OCI-LY1 (cell line): ENCODE results near the gene FTHL17.

Experiments
- H2AFZ ChIP-seq: fragments of 200-600 bp; sonication (generic), shearing (Covaris generic); 2 replicates; pipeline ENCODE4 v1.6.0; 2014; ENCODE audit warnings: antibody characterized with exemption, mild to moderate bottlenecking, low read length
- H3F3A ChIP-seq: fragments of 200-600 bp; sonication (generic), shearing (Covaris generic); 2 replicates; pipeline ENCODE4 v1.6.0; 2014; ENCODE audit warnings: mild to moderate bottlenecking, antibody characterized with exemption, low read length, moderate library complexity; ENCODE audit not compliant: insufficient read depth
- H3K27ac ChIP-seq: fragments of 200-600 bp; sonication (generic); 2 replicates; pipeline ENCODE4 v1.5.1; 2014; ENCODE audit warnings: low read length, mixed run types, mild to moderate bottlenecking, low read depth; ENCODE audit not compliant: poor library complexity, severe bottlenecking
- H3K27me3 ChIP-seq: fragments of 200-600 bp; sonication (generic); 2 replicates; pipeline ENCODE4 v1.6.0; 2014; ENCODE audit warnings: antibody characterized with exemption, mild to moderate bottlenecking, low read length, moderate library complexity; ENCODE audit not compliant: insufficient read depth
- H3K36me3 ChIP-seq: fragments of 200-600 bp; sonication (generic); 2 replicates; pipeline ENCODE4 v1.6.1; 2014; ENCODE audit warnings: mild to moderate bottlenecking, antibody characterized with exemption, low read length, moderate library complexity, mixed read lengths; ENCODE audit not compliant: insufficient read depth
- H3K4me1 ChIP-seq: fragments of 200-600 bp; sonication (generic); 2 replicates; pipeline ENCODE4 v1.5.1; 2014; ENCODE audit warnings: mild to moderate bottlenecking, low read length, moderate library complexity; ENCODE audit not compliant: insufficient read depth, severe bottlenecking
- H3K4me2 ChIP-seq: fragments of 200-600 bp; sonication (generic), shearing (Covaris generic); 2 replicates; pipeline ENCODE4 v1.6.1; 2014; ENCODE audit warnings: low read length
- H3K4me3 ChIP-seq: fragments of 200-600 bp; sonication (generic); 2 replicates; pipeline ENCODE4 v1.5.1; 2014; ENCODE audit warnings: low read length, low read depth, mild to moderate bottlenecking, mixed read lengths; ENCODE audit not compliant: poor library complexity, severe bottlenecking
- H3K79me2 ChIP-seq: fragments of 200-600 bp; shearing (Covaris generic); 2 replicates; pipeline ENCODE4 v1.6.1; 2016; ENCODE audit warnings: mixed run types, low read length, mixed read lengths; ENCODE audit not compliant: insufficient read depth
- H3K9ac ChIP-seq: fragments of 200-600 bp; sonication (generic), shearing (Covaris generic); 2 replicates; pipeline ENCODE4 v1.6.1; 2014; ENCODE audit warnings: mild to moderate bottlenecking, low read length, mixed read lengths
- H3K9me2 ChIP-seq: fragments of 200-600 bp; sonication (generic), shearing (Covaris generic); 2 replicates; pipeline ENCODE4 v1.6.1; 2014; ENCODE audit warnings: low read depth, mild to moderate bottlenecking, low read length, mixed read lengths
- H3K9me3 ChIP-seq: fragments of 200-600 bp; shearing (Covaris generic); 2 replicates; pipeline ENCODE4 v1.6.1; 2014; ENCODE audit warnings: low read length, mixed read lengths
- H4K20me1 ChIP-seq: fragments of 200-600 bp; sonication (generic), shearing (Covaris generic); 2 replicates; pipeline ENCODE4 v1.6.0; 2016; ENCODE audit warnings: mild to moderate bottlenecking, low read length; ENCODE audit not compliant: insufficient read depth
- CTCF ChIP-seq: fragments of 200-600 bp; sonication (generic), shearing (Covaris generic); IDR thresholded peaks from 2 replicates; pipeline ENCODE4 v1.5.1; 2017; ENCODE audit warnings: mild to moderate bottlenecking, antibody characterized with exemption, low read length, moderate library complexity, mixed read lengths
- EZH2 ChIP-seq: fragments of 200-600 bp; sonication (generic), shearing (Covaris generic); IDR thresholded peaks from 2 replicates; pipeline ENCODE4 v1.8.0; 2017; ENCODE audit warnings: borderline replicate concordance, mixed run types, mild to moderate bottlenecking, antibody characterized with exemption, low read length, moderate library complexity, mixed read lengths

Gene FTHL17

DNA sequence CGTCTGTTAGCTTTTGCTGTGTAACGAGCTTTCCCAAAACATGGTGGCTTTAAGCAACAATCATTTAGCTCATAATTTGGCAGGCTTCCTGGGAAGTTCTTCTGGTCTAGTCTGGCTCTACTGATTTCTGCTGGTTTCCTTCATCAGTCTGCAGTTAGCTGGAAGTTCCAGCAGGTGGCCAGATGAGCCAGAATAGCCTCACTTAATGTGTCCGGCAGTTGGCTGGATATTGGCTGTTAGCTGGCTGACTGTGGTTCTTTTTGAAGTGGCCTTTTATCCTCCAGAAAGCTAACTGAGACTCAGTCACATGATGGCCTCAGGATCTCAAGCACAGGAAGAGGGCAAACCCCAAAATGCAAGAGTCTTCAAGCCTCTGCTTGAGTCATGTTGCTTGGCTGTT, 34.9 kb downstream of the FTHL17 start:
- no peak overlapping the region for H2AFZ ChIP-seq
- no peak overlapping the region for H3K4me2 ChIP-seq
- H3K9me3 ChIP-seq, result no peaks in the 10 kb centered on the region
- no peaks in the 10 kb centered on the region for H3K36me3 ChIP-seq
- H4K20me1 ChIP-seq, result no peaks in the 10 kb centered on the region
- no peak for TF ChIP-seq EZH2
- peak; percentile 50; the same call in 1 of the 2 replicates for TF ChIP-seq CTCF
- H3K27ac ChIP-seq, result no peak overlapping the region
- H3K4me3 ChIP-seq, result no peak overlapping the region
- no peaks in the 10 kb centered on the region for H3F3A ChIP-seq
- no peaks in the 10 kb centered on the region for H3K4me1 ChIP-seq
- no peaks in the 10 kb centered on the region for H3K79me2 ChIP-seq
- no peaks in the 10 kb centered on the region for H3K27me3 ChIP-seq
- no peaks in the 10 kb centered on the region for H3K9me2 ChIP-seq
- no peak overlapping the region for H3K9ac ChIP-seq

DNA sequence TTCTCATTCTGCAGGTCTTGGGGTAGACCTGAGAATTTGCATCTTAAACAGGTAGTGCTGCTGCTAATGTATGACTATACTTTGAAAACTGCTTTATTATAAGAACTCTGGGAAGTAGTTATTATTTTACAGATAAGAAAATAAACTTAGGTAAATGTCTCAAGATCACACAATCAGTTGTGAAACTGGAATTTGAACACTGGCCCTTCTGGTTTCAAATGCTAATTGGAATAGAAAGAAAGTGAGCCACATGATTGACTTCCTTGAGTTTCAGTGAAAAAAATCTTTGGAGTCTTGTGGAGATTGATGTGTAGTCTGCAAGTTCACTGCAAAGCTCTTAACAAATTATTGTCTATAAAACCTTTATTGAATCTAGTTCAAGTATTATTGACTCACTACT, 44.5 kb downstream of the FTHL17 start:
- Histone ChIP-seq H3K27ac (no peak overlapping the region), H3K4me2 (no peak overlapping the region), H3K9ac (no peak overlapping the region), H3K27me3 (no peaks in the 10 kb centered on the region), H3K36me3 (no peaks in the 10 kb centered on the region), H3F3A (no peaks in the 10 kb centered on the region), H3K4me1 (no peaks in the 10 kb centered on the region), H3K9me3 (no peaks in the 10 kb centered on the region), H3K4me3 (no peak overlapping the region), H3K79me2 (no peaks in the 10 kb centered on the region), H3K9me2 (no peaks in the 10 kb centered on the region), H4K20me1 (no peaks in the 10 kb centered on the region), H2AFZ (no peak overlapping the region)
- TF ChIP-seq EZH2, result no peak
- TF ChIP-seq CTCF, result no peak

GRCh38 chrX:31024866-31025265, 47.0 kb downstream of the FTHL17 start:
- no peak overlapping the region for H3K4me3 ChIP-seq
- no peaks in the 10 kb centered on the region for H3K36me3 ChIP-seq
- no peaks in the 10 kb centered on the region for H4K20me1 ChIP-seq
- no peak for TF ChIP-seq CTCF
- TF ChIP-seq EZH2, result no peak
- no peak overlapping the region for H3K9ac ChIP-seq
- no peaks in the 10 kb centered on the region for H3K79me2 ChIP-seq
- no peaks in the 10 kb centered on the region for H3F3A ChIP-seq
- no peak overlapping the region for H3K4me2 ChIP-seq
- H3K4me1 ChIP-seq, result no peaks in the 10 kb centered on the region
- H3K27ac ChIP-seq, result no peak overlapping the region
- no peaks in the 10 kb centered on the region for H3K9me2 ChIP-seq
- no peaks in the 10 kb centered on the region for H3K9me3 ChIP-seq
- H2AFZ ChIP-seq, result no peak overlapping the region
- no peaks in the 10 kb centered on the region for H3K27me3 ChIP-seq
